Suprapubic skin (tissue), 4 donors: ENCODE measurements around the gene PRKCE. TPM values are rescaled to one million over a fixed set of nuclear protein-coding genes. Genes with fewer than 3 reads are reported as not detected.

Experiments
- DNase-seq, 2 donors: peaks; one replicate each; pipeline ENCODE4 v3.0.0-alpha.2; 2019; ENCODE audit warnings: low spot score in 2 of 2
- H3K27ac ChIP-seq: fragments of 200-600 bp; sonication (generic); one replicate; pipeline ENCODE4 v1.5.1; 2019
- H3K27me3 ChIP-seq: fragments of 200-600 bp; sonication (generic); one replicate; pipeline ENCODE4 v1.5.1; 2019
- H3K36me3 ChIP-seq: fragments of 200-600 bp; sonication (generic); one replicate; pipeline ENCODE4 v1.5.1; 2019
- H3K4me1 ChIP-seq: fragments of 200-600 bp; sonication (generic); one replicate; pipeline ENCODE4 v1.5.1; 2019
- H3K4me3 ChIP-seq: fragments of 200-600 bp; sonication (generic); one replicate; pipeline ENCODE4 v1.5.1; 2019; ENCODE audit warnings: mild to moderate bottlenecking
- H3K9me3 ChIP-seq: fragments of 200-600 bp; sonication (generic); one replicate; pipeline ENCODE4 v1.5.1; 2019
- EP300 ChIP-seq: sonication (generic); formaldehyde crosslinking; IDR thresholded peaks from one replicate; pipeline ENCODE4 v1.6.1; 2017; ENCODE audit warnings: antibody characterized with exemption
- POLR2A ChIP-seq, 2 donors: fragments of 450-650 bp; IDR thresholded peaks; one replicate each; pipeline ENCODE4 v1.6.1; 2017; ENCODE audit warnings: antibody characterized with exemption in 2 of 2, mild to moderate bottlenecking in 2 of 2, moderate library complexity in 2 of 2
- POLR2AphosphoS5 ChIP-seq, 3 donors: sonication (generic); formaldehyde crosslinking; IDR thresholded peaks; one replicate each; pipeline ENCODE4 v1.6.1; 2017; ENCODE audit warnings: antibody characterized with exemption in 3 of 3
- WGBS: methylation state at CpG from one replicate; pipeline ENCODE4 v1.1.5; 2018; 5-methylcytosine and 5-hydroxymethylcytosine counted together
- total RNA-seq, 4 donors: library from RNA; depleted of rRNA; stranded (reverse); fragments of >200 nt; gene quantifications; one replicate each; pipeline ENCODE4 v1.1.0, GENCODE V29; 2016
- TF ChIP-seq, protein P1 (sequence below), 2 donors: fragments of 200-600 bp in 1 of 2; fragments of 450-650 bp in 1 of 2; sonication (generic) in 1 of 2; IDR thresholded peaks; one replicate each; pipeline ENCODE4 v1.5.1; 2016 to 2019; ENCODE audit warnings: antibody characterized with exemption in 2 of 2, mild to moderate bottlenecking in 1 of 2, moderate library complexity in 1 of 2

Gene PRKCE
- total RNA-seq, 4 donors from 2014 or later = 7.9 to 18.3 (median 12.5) TPM

DNA sequence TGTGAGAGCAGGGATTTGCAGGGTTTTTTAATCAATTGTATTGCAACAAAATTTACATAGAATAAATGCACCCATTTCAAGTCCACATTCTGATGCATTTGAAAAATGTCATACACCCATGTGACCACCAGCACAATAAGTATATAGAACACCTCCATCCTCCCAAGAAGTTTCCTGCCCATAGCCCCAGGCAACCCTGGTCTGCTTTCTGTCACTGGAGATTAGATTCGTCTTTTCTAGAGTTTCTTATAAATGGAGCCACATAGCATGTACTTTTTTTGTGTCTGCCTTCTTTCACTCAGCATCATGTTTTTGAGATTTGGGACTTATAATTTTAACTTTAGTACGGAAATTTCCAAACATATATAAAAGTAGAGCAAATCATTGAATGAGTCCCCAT lies 518.6 kb downstream of the PRKCE start:
- DNase-seq = no peak
- WGBS = 47% methylated on average over 2 of the region's 2 CpGs
- no peak overlapping the region for H3K27ac ChIP-seq
- H3K4me1 ChIP-seq = peaks cover 31% of the 10 kb centered on the region
- H3K27me3 ChIP-seq = no peaks in the 10 kb centered on the region
- no peak overlapping the region for H3K4me3 ChIP-seq
- TF ChIP-seq, protein P1, sequence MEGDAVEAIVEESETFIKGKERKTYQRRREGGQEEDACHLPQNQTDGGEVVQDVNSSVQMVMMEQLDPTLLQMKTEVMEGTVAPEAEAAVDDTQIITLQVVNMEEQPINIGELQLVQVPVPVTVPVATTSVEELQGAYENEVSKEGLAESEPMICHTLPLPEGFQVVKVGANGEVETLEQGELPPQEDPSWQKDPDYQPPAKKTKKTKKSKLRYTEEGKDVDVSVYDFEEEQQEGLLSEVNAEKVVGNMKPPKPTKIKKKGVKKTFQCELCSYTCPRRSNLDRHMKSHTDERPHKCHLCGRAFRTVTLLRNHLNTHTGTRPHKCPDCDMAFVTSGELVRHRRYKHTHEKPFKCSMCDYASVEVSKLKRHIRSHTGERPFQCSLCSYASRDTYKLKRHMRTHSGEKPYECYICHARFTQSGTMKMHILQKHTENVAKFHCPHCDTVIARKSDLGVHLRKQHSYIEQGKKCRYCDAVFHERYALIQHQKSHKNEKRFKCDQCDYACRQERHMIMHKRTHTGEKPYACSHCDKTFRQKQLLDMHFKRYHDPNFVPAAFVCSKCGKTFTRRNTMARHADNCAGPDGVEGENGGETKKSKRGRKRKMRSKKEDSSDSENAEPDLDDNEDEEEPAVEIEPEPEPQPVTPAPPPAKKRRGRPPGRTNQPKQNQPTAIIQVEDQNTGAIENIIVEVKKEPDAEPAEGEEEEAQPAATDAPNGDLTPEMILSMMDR (IDR thresholded peaks at IDR 0.05) = no peak
- TF ChIP-seq POLR2A (IDR thresholded peaks at IDR 0.05) (no peak), POLR2AphosphoS5 (IDR thresholded peaks at IDR 0.05) (no peak), EP300 (no peak)
- H3K9me3 ChIP-seq = no peaks in the 10 kb centered on the region
- H3K36me3 ChIP-seq = no peaks in the 10 kb centered on the region

DNA sequence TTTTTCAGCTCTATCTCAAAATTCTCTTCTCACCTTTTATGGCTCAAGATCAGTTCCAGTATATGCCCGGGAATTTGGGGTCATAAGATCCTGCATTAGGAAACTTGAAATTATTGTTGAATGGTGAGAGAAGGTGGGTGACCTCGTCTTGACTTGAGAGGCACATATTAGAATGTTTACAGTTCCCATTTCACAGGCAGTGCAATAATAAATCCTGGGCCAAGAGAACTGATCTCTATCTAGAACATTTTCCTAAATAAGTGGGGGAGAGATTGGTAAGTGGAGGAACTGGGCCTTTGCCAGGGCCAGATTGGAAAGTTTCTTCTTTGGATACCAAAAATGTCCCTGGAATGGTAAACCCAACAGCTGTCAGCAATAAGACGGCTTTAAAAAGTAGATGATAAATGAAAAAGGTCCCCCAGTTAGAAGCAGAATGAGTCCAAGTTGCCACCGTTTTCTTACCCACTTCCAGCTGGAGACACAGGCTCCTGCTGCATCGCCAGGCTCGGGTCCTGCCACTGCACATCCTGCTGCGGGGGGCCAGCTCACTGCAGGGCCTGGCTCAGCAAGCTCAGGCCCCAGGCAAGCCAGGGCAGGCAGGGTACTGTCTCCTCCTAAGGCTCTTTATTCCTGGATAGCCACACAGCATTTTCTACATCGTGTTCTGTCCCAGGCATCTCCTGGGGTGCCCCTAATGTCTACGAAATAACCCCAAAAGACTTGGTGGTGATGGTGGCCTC lies 519.3 kb downstream of the PRKCE start:
- Histone ChIP-seq H3K9me3 (no peaks in the 10 kb centered on the region), H3K27me3 (no peaks in the 10 kb centered on the region), H3K4me3 (no peak overlapping the region), H3K36me3 (no peaks in the 10 kb centered on the region), H3K27ac (no peak overlapping the region), H3K4me1 (peaks cover 29% of the 10 kb centered on the region)
- TF ChIP-seq EP300 = no peak
- TF ChIP-seq POLR2A (IDR thresholded peaks at IDR 0.05) = no peak
- TF ChIP-seq, protein P1 (IDR thresholded peaks at IDR 0.05) = no peak
- TF ChIP-seq POLR2AphosphoS5 (IDR thresholded peaks at IDR 0.05) = no peak
- 54% methylated on average over 9 of the region's 9 CpGs for WGBS
- DNase-seq = no peak

DNA sequence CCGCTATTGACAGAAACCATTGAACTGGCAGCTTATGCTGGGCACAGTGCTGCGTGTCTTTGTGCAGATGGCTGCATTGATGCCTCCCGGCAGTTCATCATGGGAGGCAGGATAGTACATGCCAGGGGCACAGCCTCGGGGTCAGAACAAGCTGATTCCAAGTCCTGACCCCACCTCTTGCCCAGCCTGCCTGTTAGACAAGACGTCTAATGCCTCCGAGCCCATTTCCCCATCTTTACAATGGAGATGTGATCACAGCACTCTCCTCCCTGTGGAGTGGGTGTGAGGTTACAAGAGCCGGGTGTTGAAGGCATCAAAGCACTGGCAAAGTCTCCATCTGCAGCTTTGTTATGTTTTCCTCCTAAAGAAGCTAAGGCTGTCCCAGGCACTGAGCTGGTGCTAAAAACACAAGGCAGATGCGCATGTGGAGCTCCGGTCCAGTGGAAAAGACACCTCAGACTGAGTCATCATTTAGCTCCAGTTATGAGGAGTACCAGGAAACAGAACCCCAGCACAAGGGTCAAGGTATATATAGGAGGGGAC lies 520.0 kb downstream of the PRKCE start:
- no peak for TF ChIP-seq POLR2A (IDR thresholded peaks at IDR 0.05)
- TF ChIP-seq, protein P1 (IDR thresholded peaks at IDR 0.05) = no peak
- Histone ChIP-seq H3K27me3 (no peaks in the 10 kb centered on the region), H3K9me3 (no peaks in the 10 kb centered on the region), H3K36me3 (no peaks in the 10 kb centered on the region), H3K4me1 (peaks cover 29% of the 10 kb centered on the region), H3K27ac (no peak overlapping the region), H3K4me3 (no peak overlapping the region)
- WGBS = 38% methylated on average over 4 of the region's 9 CpGs
- no peak for DNase-seq

DNA sequence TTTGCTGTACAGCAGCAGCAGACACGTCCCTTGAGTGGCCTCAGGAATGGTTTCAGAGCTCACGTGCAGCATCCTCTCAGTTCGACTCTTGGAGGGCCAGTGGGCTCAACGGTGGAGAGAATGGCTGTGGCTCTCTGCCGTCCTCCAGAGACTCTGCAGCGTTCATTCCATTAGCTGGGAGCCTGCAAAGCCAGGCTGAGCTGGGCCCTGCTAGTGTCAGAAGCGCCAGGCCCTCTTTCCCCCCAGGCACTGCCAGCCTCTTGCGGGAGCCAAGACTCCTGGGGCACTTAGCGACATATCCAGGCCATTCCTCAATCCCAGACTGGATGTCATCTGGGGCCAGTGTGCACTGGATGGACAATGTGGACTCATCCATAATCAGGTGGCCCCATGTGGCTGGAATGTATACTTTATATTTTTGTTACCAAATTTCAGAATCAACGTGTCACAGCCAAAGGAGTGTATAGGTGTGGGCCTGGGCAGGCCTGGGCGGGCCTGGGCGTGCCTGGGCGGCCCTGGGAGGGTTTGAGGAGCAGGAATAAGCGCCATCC lies 520.6 kb downstream of the PRKCE start:
- TF ChIP-seq POLR2A (IDR thresholded peaks at IDR 0.05) (no peak), POLR2AphosphoS5 (IDR thresholded peaks at IDR 0.05) (no peak), EP300 (no peak)
- TF ChIP-seq, protein P1 (IDR thresholded peaks at IDR 0.05) = no peak
- no peak for DNase-seq
- H3K27ac ChIP-seq = no peak overlapping the region
- no peaks in the 10 kb centered on the region for H3K27me3 ChIP-seq
- no peak overlapping the region for H3K4me3 ChIP-seq
- H3K9me3 ChIP-seq = no peaks in the 10 kb centered on the region
- peaks cover 29% of the 10 kb centered on the region for H3K4me1 ChIP-seq
- whole genome bisulfite sequencing = 69% methylated on average over 14 of the region's 14 CpGs
- no peaks in the 10 kb centered on the region for H3K36me3 ChIP-seq

DNA sequence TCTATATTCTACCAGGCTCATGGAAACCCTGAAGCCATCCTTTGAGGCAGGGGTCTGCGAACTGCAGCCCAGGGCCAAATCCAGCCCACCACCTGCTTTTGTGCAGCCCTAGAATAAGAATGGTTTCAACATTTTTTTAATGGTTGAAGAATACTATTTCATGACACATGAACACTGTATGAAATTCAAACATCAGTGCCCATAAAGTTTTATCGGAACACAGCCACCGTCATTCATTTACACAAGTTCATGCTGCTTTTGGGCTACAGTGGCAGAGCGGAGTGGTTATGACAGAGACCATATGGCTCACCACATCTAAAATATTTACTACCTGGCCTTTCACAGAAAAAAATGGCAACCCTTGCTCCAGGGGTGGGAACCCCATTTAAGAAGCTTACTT lies 521.6 kb downstream of the PRKCE start:
- Histone ChIP-seq H3K36me3 (no peaks in the 10 kb centered on the region), H3K9me3 (no peaks in the 10 kb centered on the region), H3K27ac (no peak overlapping the region), H3K27me3 (no peaks in the 10 kb centered on the region), H3K4me3 (no peak overlapping the region), H3K4me1 (peaks cover 29% of the 10 kb centered on the region)
- WGBS = 98% methylated on average over 4 of the region's 4 CpGs
- DNase-seq = no peak
- TF ChIP-seq POLR2A (IDR thresholded peaks at IDR 0.05) = no peak
- TF ChIP-seq POLR2AphosphoS5 (IDR thresholded peaks at IDR 0.05) = no peak
- TF ChIP-seq EP300 = no peak
- TF ChIP-seq, protein P1 (IDR thresholded peaks at IDR 0.05) = no peak
